Measurements from ENCODE around the gene SYF2.

Gene SYF2

GRCh38 chr1:25182629-25183028, 49.7 kb downstream of the SYF2 start:
- no peak for DNase-seq

DNA sequence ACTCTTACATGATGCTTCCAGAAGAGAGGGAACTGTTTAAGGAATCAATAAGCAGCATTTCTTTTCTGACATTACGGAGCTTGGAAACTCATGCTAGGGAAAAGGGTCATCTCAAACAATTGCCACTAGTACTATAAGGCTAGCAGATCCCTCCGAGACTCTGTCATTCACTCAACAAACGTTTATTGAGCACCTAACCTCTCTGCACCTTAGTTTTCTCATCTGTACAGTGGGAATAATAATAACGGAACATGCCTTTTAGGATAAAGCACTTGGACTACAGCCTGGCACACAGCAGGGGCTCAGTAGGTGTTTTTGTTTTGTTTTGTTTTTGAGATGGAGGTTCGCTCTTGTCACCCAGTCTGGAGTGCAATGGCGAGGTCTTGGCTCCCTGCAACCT, 51.3 kb downstream of the SYF2 start:
- no peak for DNase-seq

- DNase-seq = no peak
Observed at GRCh38 chr1:25178917-25179561, 53.3 kb downstream of the SYF2 start.

DNA sequence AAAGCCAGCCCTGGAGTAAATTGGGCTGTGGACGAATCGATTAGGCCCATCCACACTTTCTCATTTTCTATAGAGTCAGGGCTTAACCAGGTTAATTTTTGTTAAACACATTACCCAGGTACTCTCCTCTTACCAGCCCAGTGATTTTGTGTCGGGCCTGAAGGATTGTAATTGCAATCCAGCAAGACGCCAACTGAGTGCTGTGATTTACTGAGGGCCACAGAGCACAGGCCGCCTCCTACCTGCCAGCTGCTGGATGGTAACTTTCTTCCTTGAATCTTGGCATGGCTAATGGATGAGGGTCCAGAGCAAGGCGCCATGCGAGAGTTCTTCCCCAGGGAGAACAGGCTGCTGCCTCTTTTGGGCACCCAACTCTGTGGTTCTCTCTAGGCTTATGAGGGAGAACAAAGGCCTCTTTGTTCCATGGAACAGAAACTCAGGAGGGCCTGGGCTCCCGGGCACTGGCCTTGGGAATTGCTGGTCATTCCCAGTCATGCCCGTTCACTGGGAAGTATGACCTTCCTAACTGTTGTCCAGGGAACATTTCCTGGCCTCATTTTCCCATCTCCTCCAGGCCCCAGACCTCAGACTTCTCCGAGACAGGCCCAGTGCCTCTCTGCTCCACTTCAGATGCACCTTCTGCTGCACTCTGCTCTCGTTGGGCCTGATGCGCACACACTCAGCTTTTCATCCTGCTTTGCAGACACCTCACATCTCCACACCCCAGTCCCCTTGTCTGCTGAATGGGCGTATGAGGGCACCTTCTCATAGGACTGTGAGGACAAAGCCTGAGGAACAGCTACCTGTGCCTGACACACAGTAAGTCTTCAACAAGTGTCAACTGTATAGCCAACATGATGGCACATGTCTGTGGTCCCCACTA, 57.3 kb downstream of the SYF2 start:
- DNase-seq = no peak

DNA sequence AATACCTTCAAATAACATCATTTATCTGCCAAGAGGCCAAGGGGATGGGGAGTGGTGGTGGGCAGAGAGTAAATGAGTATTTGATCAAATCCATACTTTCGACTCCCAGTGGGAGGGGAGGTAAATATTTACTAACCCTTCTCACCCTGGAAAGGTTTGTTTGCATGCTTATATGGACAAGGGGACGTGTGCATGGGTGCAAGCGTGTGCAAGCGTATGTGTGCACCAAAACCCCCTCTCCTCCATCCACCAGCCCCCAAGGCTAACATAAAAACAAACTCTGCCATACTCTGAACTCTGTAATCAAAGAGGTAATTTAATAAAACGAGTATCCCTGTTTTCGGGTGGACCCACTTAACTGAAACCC, 58.0 kb downstream of the SYF2 start:
- DNase-seq = no peak

DNA sequence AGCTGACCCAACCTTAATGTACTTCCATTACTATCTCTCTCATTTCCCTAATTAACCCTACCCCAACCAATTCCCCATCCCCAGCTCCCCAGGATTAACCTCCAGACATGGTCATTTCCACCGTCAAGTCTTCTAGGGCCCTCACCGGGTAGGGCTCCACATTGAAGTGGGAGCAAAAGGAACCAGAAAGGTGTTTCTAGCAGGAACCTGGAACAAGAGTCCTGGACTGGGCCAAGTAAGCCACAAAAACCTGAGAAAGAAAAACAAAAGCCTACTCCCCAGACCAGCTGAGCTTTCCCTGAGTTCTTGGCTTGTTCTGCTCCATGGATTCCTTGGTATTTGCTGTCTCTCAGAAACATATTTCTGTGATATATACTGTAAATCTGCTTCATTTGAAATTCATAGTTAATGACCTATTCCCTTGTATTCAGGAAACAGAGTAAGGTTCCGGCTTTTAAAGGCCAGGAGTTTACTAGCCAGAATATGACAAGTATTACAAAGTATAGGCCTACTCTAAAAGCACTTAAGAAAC, 58.4 kb downstream of the SYF2 start:
- no peak for DNase-seq
